HepG2 (cell line): ENCODE measurements around the gene GCH1. TPM values are rescaled to one million over a fixed set of nuclear protein-coding genes. Genes with fewer than 3 reads are reported as not detected.

Experiments
- AGO2 ChIP-seq: fragments of 200-400 bp; formaldehyde crosslinking; optimal IDR thresholded peaks from 2 replicates; pipeline ENCODE3; 2017; ENCODE audit warnings: mild to moderate bottlenecking, low read depth, low read length, moderate library complexity
- ATF2 ChIP-seq: sonication (generic); formaldehyde crosslinking; IDR thresholded peaks from 2 replicates; pipeline ENCODE4 v1.4.0; 2020; ENCODE audit warnings: missing genetic modification reagents
- CENPBD1 ChIP-seq: sonication (generic); formaldehyde crosslinking; IDR thresholded peaks from 2 replicates; pipeline ENCODE4 v1.8.0; 2022; ENCODE audit warnings: missing genetic modification reagents, low read depth, mild to moderate bottlenecking, borderline replicate concordance
- FLYWCH1 ChIP-seq: sonication (generic); formaldehyde crosslinking; IDR thresholded peaks from 2 replicates; pipeline ENCODE4 v1.8.1; 2023; ENCODE audit warnings: mild to moderate bottlenecking, missing genetic modification reagents
- FOSL1 ChIP-seq: sonication (generic); formaldehyde crosslinking; IDR thresholded peaks from 2 replicates; pipeline ENCODE4 v1.9.0; 2021; ENCODE audit warnings: missing genetic modification reagents, borderline replicate concordance
- GABPB1 ChIP-seq: IDR thresholded peaks from 2 replicates; pipeline ENCODE4 v1.6.1; 2016; ENCODE audit warnings: mild to moderate bottlenecking, missing genetic modification reagents, moderate library complexity, missing compliant biosample characterization
- HHEX ChIP-seq: IDR thresholded peaks from 2 replicates; pipeline ENCODE4 v1.6.1; 2016; ENCODE audit warnings: control low read depth
- KLF11 ChIP-seq: IDR thresholded peaks from 2 replicates; pipeline ENCODE4 v1.6.1; 2016; ENCODE audit warnings: missing compliant biosample characterization
- PHF5A ChIP-seq: IDR thresholded peaks from one replicate; pipeline ENCODE4 v1.6.1; 2018; ENCODE audit warnings: low read depth, missing genetic modification reagents; ENCODE audit not compliant: unreplicated experiment
- REPIN1 ChIP-seq: sonication (generic); formaldehyde crosslinking; IDR thresholded peaks from 2 replicates; pipeline ENCODE4 v1.8.0; 2022; ENCODE audit warnings: missing genetic modification reagents, low read depth, mild to moderate bottlenecking, borderline replicate concordance
- RNF2 ChIP-seq: fragments of 450-650 bp; conservative IDR thresholded peaks from 2 replicates; pipeline ENCODE4 v1.6.1; 2016; ENCODE audit warnings: low read depth
- RXRA ChIP-seq: sonication (generic); formaldehyde crosslinking; IDR thresholded peaks from 2 replicates; pipeline ENCODE4 v1.5.1; 2020; ENCODE audit warnings: missing genetic modification reagents
- SALL1 ChIP-seq: sonication (generic); formaldehyde crosslinking; IDR thresholded peaks from 2 replicates; pipeline ENCODE4 v1.8.0; 2022; ENCODE audit warnings: mild to moderate bottlenecking, missing genetic modification reagents
- SATB2 ChIP-seq: sonication (generic); formaldehyde crosslinking; IDR thresholded peaks from 2 replicates; pipeline ENCODE4 v1.5.0; 2020; ENCODE audit warnings: missing genetic modification reagents
- SNRNP70 ChIP-seq: fragments of 200-400 bp; formaldehyde crosslinking; IDR thresholded peaks from 2 replicates; pipeline ENCODE4 v1.6.1; 2017; ENCODE audit warnings: mild to moderate bottlenecking, low read depth, low read length, moderate library complexity
- ZBTB40 ChIP-seq, 2 experiments: fragments of 450-650 bp in 1 of 2; sonication (generic) in 1 of 2; formaldehyde crosslinking in 1 of 2; IDR thresholded peaks; 2 replicates each; pipeline versions ENCODE4 v1.6.1 to v1.8.0; 2016 to 2022; ENCODE audit warnings: antibody characterized with exemption in 1 of 2, mild to moderate bottlenecking in 1 of 2, missing genetic modification reagents in 1 of 2
- ZFP37 ChIP-seq: sonication (generic); formaldehyde crosslinking; IDR thresholded peaks from 2 replicates; pipeline ENCODE4 v1.4.0; 2020; ENCODE audit warnings: missing genetic modification reagents, borderline replicate concordance
- ZFP41 ChIP-seq: sonication (generic); formaldehyde crosslinking; IDR thresholded peaks from 2 replicates; pipeline ENCODE4 v1.4.0; 2020; ENCODE audit warnings: mild to moderate bottlenecking, missing genetic modification reagents, borderline replicate concordance
- ZNF143 ChIP-seq: sonication (generic); formaldehyde crosslinking; IDR thresholded peaks from 2 replicates; pipeline ENCODE4 v1.4.0; 2020; ENCODE audit warnings: missing genetic modification reagents
- ZNF781 ChIP-seq: sonication (generic); formaldehyde crosslinking; IDR thresholded peaks from 2 replicates; pipeline ENCODE4 v1.5.1; 2020; ENCODE audit warnings: borderline replicate concordance, mild to moderate bottlenecking, missing genetic modification reagents; ENCODE audit errors: not compliant biosample characterization
- polyA plus RNA-seq, 8 experiments: library from polyadenylated mRNA; depleted of rRNA in 3 of 8; stranded (reverse) in 7 of 8; unstranded in 1 of 8; fragments of >200 nt; fragmentation: Illumina TruSeq in 4 of 8; extraction: Trizol in 4 of 8; gene quantifications; 2 replicates each; pipeline versions ENCODE4 v1.2.1 to v1.2.3, GENCODE V29; 2011 to 2016; ENCODE audit warnings: low read depth in 4 of 8, missing spikeins in 1 of 8, mixed read lengths in 1 of 8; ENCODE audit not compliant: insufficient read depth in 1 of 8
- total RNA-seq, 5 experiments: library from RNA; depleted of rRNA; stranded (reverse); fragments of >200 nt; fragmentation: Illumina TruSeq; extraction: Trizol; gene quantifications; 2 replicates each; pipeline ENCODE4 v1.2.3, GENCODE V29; 2016; ENCODE audit warnings: low read depth in 1 of 5

GCH1 gene
- total and polyA plus RNA-seq, 2 of the 13 experiments (the other 11 are each of a cell fraction or from before 2014, with no cell fraction given) = 15.0 to 25.2 TPM

- TF ChIP-seq ATF2 (CRISPR knock-in tag) (peak; percentile 85; the same call in 1 of the 2 replicates), ZFP37 (CRISPR knock-in tag) (no peak), PHF5A (no peak), SALL1 (CRISPR knock-in tag) (peak; percentile 97), GABPB1 (CRISPR knock-in tag) (no peak), AGO2 (no peak), RXRA (CRISPR knock-in tag) (peak; percentile 90; the same call in 1 of the 2 replicates), KLF11 (CRISPR knock-in tag) (no peak), ZNF143 (CRISPR knock-in tag) (0 out of 2 replicates have a peak, but pooled peaks have one; percentile 41), SATB2 (no peak), SNRNP70 (no peak), ZNF781 (CRISPR knock-in tag) (no peak), FLYWCH1 (CRISPR knock-in tag) (no peak), HHEX (0 out of 2 replicates have a peak, but pooled peaks have one; percentile 39), FOSL1 (CRISPR knock-in tag) (no peak), CENPBD1 (CRISPR knock-in tag) (no peak), ZBTB40 (IDR thresholded peaks at IDR 0.05) (no peak), ZBTB40 (CRISPR knock-in tag; IDR thresholded peaks at IDR 0.05) (peak; percentile 76; the same call in 1 of the 2 replicates), REPIN1 (CRISPR knock-in tag) (peak; percentile 64; the same call in 1 of the 2 replicates), RNF2 (no peak), ZFP41 (CRISPR knock-in tag) (no peak)
Observed at GRCh38 chr14:54837508-54838149, 65.0 kb downstream of the GCH1 start (continued).
